SJSA1 (cell line): ENCODE data around the gene ERFE. TPM values are rescaled to one million over a fixed set of nuclear protein-coding genes. Genes with fewer than 3 reads are reported as not detected.

Experiments
- DNase-seq, 2 experiments: peaks; one replicate each; pipeline ENCODE4 v3.0.0-alpha.2; 2015 to 2020; ENCODE audit warnings: low spot score in 2 of 2, low read depth in 1 of 2
- H3K27ac ChIP-seq: fragments of 250-450 bp; sonication (Bioruptor Pico); 2 replicates; pipeline ENCODE4 v1.5.1; 2020; ENCODE audit warnings: mild to moderate bottlenecking, moderate library complexity
- H3K27me3 ChIP-seq: fragments of 250-450 bp; sonication (Bioruptor Pico); replicated peaks from 2 replicates; pipeline ENCODE4 v1.5.1; 2020; ENCODE audit warnings: mild to moderate bottlenecking, moderate library complexity
- H3K36me3 ChIP-seq: fragments of 250-450 bp; sonication (Bioruptor Pico); 2 replicates; pipeline ENCODE4 v1.5.1; 2020; ENCODE audit warnings: mild to moderate bottlenecking
- H3K4me1 ChIP-seq: fragments of 250-450 bp; sonication (Bioruptor Pico); replicated peaks from 2 replicates; pipeline ENCODE4 v1.6.1; 2021; ENCODE audit warnings: mild to moderate bottlenecking
- H3K4me3 ChIP-seq: fragments of 250-450 bp; sonication (Bioruptor Pico); 2 replicates; pipeline ENCODE4 v1.5.1; 2020; ENCODE audit warnings: mild to moderate bottlenecking
- H3K9me3 ChIP-seq: fragments of 250-450 bp; sonication (Bioruptor Pico); replicated peaks from 2 replicates; pipeline ENCODE4 v1.5.1; 2020; ENCODE audit warnings: mild to moderate bottlenecking
- total RNA-seq: library from RNA; depleted of rRNA; stranded (reverse); fragments of >200 nt; shearing (Covaris generic); gene quantifications from 2 replicates; pipeline ENCODE4 v1.2.3, GENCODE V29; 2014; rRNA removed

The ERFE gene
- total RNA-seq, 1 experiment from 2014 or later: 14.9 TPM

GRCh38 chr2:238183821-238184220 lies 25.1 kb downstream of the ERFE start:
- H3K27me3 ChIP-seq: no peaks in the 10 kb centered on the region
- H3K36me3 ChIP-seq: peaks cover 92% of the 10 kb centered on the region
- peak overlapping the region; percentile 65 for H3K27ac ChIP-seq
- H3K4me3 ChIP-seq: no peak overlapping the region
- DNase-seq: peak in 1 of 2 experiments; percentile 81
- H3K4me1 ChIP-seq: peaks cover 31% of the 10 kb centered on the region
- H3K9me3 ChIP-seq: no peaks in the 10 kb centered on the region

GRCh38 chr2:238187618-238188548 lies 29.1 kb downstream of the ERFE start:
- Histone ChIP-seq H3K36me3 (peaks cover 88% of the 10 kb centered on the region), H3K4me1 (peaks cover 21% of the 10 kb centered on the region), H3K27ac (no peak overlapping the region), H3K4me3 (no peak overlapping the region), H3K27me3 (no peaks in the 10 kb centered on the region), H3K9me3 (no peaks in the 10 kb centered on the region)
- no peak for DNase-seq

- H3K4me3 ChIP-seq: no peak overlapping the region
- H3K4me1 ChIP-seq: no peaks in the 10 kb centered on the region
- no peaks in the 10 kb centered on the region for H3K27me3 ChIP-seq
- no peak for DNase-seq
- no peaks in the 10 kb centered on the region for H3K9me3 ChIP-seq
- peaks cover 88% of the 10 kb centered on the region for H3K36me3 ChIP-seq
- H3K27ac ChIP-seq: no peak overlapping the region
Measured at GRCh38 chr2:238190445-238190844, 31.7 kb downstream of the ERFE start.

GRCh38 chr2:238202326-238203093 lies 43.7 kb downstream of the ERFE start:
- peak in 1 of 2 experiments; percentile 23 for DNase-seq
- H3K36me3 ChIP-seq: peaks cover 27% of the 10 kb centered on the region
- peaks cover 17% of the 10 kb centered on the region for H3K4me1 ChIP-seq
- peaks cover 4% of the 10 kb centered on the region; the same call in 1 of the 2 replicates for H3K9me3 ChIP-seq
- H3K27me3 ChIP-seq: no peaks in the 10 kb centered on the region
- peak overlapping the region; percentile 62 for H3K27ac ChIP-seq
- peak overlapping the region; percentile 100 for H3K4me3 ChIP-seq

- Histone ChIP-seq H3K27ac (peak within 1 kb of the TSS; percentile 67), H3K36me3 (peaks cover 27% of the 10 kb centered on the region), H3K4me1 (peaks cover 17% of the 10 kb centered on the region), H3K27me3 (peaks cover 5% of the 10 kb centered on the region; the same call in 1 of the 2 replicates), H3K9me3 (peaks cover 6% of the 10 kb centered on the region; the same call in 1 of the 2 replicates), H3K4me3 (peak within 1 kb of the TSS; percentile 100)
- peak; percentile 74 to 87 for DNase-seq
Measured at GRCh38 chr2:238203094-238203972, 44.6 kb downstream of the ERFE start, which contains the start of gene ILKAP. Gene ILKAP (minus strand): TSS chr2:238203695. CDS start chr2:238203553, 142 bp downstream.

- no peak for DNase-seq
- Histone ChIP-seq H3K27me3 (peaks cover 5% of the 10 kb centered on the region; the same call in 1 of the 2 replicates), H3K9me3 (peaks cover 6% of the 10 kb centered on the region; the same call in 1 of the 2 replicates), H3K4me1 (peaks cover 17% of the 10 kb centered on the region), H3K4me3 (peak overlapping the region; percentile 100), H3K36me3 (peaks cover 23% of the 10 kb centered on the region), H3K27ac (peak overlapping the region; percentile 67)
Measured at GRCh38 chr2:238203973-238204683, 45.4 kb downstream of the ERFE start.

- H3K36me3 ChIP-seq: peaks cover 11% of the 10 kb centered on the region
- peaks cover 9% of the 10 kb centered on the region for H3K4me1 ChIP-seq
- no peak for DNase-seq
- peaks cover 6% of the 10 kb centered on the region; the same call in 1 of the 2 replicates for H3K9me3 ChIP-seq
- H3K27me3 ChIP-seq: peaks cover 23% of the 10 kb centered on the region
- no peak overlapping the region for H3K27ac ChIP-seq
- no peak overlapping the region for H3K4me3 ChIP-seq
Measured at GRCh38 chr2:238207006-238207405, 48.2 kb downstream of the ERFE start.

- Histone ChIP-seq H3K36me3 (no peaks in the 10 kb centered on the region), H3K9me3 (no peaks in the 10 kb centered on the region), H3K4me3 (no peak overlapping the region), H3K27me3 (peaks cover 9% of the 10 kb centered on the region; the same call in 1 of the 2 replicates), H3K4me1 (peaks cover 10% of the 10 kb centered on the region; the same call in 1 of the 2 replicates), H3K27ac (no peak overlapping the region)
- no peak for DNase-seq
Measured at GRCh38 chr2:238216651-238217184, 57.9 kb downstream of the ERFE start.

Other genes starting within 250 kb of the ERFE start
- gene UBE2F, start 192.0 kb upstream of the ERFE start, total RNA-seq: 63.0 and 100 TPM in 2 replicates
- gene SCLY, start 98.0 kb upstream of the ERFE start, total RNA-seq: 24.8 and 38.1 TPM in 2 replicates
- gene ESPNL, start 58.6 kb upstream of the ERFE start, total RNA-seq: 3.5 and 6.9 TPM in 2 replicates
- gene KLHL30, start 20.3 kb upstream of the ERFE start, total RNA-seq: 0.50 and 1.5 TPM in 2 replicates
- gene ILKAP, start 44.7 kb downstream of the ERFE start, total RNA-seq: 14.5 and 20.2 TPM in 2 replicates
- gene HES6, start 81.1 kb downstream of the ERFE start, total RNA-seq: 13.8 and 31.7 TPM in 2 replicates
- gene PER2, start 129.6 kb downstream of the ERFE start, total RNA-seq: 4.6 and 5.8 TPM in 2 replicates
- 6.9 and 12.7 TPM in 2 replicates for gene TRAF3IP1, start 161.5 kb downstream of the ERFE start, total RNA-seq